GM21447 (cell line): ENCODE measurements around the gene GJA3.

ENCODE experiments used
- ATAC-seq: cut with Tn5 transposase; IDR thresholded peaks from one replicate; pipeline ENCODE4 v1.9.1; 2021; ENCODE audit not compliant: unreplicated experiment

Gene GJA3

GRCh38 chr13:20160306-20161274, at the start of gene GJA3:
Gene GJA3, minus strand, starts transcription at chr13:20161052. Its CDS starts 17,764 bp downstream, at chr13:20143288.
- ATAC-seq, result peak; percentile 62

DNA sequence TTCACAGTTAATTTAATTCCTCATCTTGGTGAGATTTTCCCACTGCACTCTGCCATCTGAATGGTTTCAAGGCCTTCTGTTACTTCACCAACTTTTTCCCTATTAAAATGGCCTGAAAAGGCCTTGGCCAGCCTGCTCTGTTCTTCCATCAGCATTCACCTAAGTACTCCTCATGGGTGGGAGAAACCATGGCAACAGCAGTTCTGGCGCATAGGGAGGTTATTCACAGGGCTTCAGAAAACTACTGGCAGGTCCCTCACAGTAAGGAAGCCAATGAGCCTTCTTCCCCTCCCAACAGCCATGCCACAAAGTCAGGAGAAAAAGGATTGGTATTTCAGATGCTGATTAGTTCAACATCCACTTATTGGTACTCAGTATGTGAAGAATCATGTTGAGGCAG, 49.1 kb upstream of the GJA3 start:
- ATAC-seq, result no peak

- no peak for ATAC-seq
Measured at GRCh38 chr13:20206698-20207235, 45.9 kb upstream of the GJA3 start.

GRCh38 chr13:20206065-20206697, 45.3 kb upstream of the GJA3 start:
- ATAC-seq, result no peak

DNA sequence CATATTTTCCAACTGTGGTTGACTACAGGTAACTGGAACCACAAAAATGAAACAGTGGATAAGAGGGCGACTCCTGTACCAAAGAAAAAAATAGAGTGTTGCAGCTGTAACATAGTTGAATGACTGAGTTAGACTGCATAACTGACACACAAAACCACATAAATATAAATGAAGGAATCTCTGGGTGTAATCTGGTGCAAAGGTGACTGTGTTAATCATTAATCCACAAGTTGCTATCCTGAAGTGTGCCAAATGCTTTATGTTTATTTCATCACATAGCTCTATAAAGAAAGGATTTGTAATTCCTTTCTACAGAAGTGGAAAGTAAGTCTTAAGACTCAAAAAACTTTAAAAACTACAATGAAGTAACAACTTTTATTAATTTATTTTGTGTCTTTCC, 37.9 kb upstream of the GJA3 start:
- ATAC-seq, result no peak

DNA sequence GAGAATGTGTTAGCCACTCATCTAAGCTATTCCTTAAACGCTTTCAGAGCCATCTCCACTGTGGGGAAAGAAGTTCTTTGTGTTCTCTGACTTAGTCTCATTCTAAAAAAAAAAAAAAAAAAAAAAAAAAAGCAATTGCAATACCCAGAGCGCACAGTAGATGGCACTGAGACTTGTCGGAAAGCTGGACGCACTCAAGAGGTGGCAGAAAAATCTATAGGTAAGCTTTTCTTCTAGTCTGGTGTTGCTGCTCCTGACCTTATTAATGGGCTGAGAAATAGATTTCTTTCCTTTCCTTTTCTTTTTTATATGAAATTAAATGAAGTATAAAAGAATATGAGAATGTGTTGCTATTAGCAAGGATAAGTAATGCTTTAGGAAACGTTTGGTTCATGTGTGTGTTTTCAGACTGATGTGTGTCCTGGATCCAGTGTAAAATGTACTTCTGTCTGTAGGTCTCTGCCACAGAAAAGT, 36.5 kb upstream of the GJA3 start:
- no peak for ATAC-seq

DNA sequence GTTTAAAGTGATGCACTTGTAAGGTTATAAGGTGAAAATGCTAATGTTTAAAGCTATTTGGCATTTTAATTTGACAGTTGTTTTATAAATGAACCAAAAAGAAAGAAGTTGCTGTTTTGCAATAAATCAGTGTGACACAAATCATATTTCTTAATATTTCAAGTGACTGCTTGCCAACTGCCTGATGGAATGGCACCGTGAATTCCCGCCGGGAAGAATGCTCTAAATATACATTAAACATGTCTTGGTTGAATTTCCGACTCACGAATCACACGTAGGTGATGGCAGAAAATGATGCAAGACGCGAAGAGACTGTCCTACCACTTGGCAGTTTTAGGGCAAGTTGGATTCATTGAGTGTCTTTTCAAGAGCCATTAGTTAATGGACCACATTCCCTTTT, 34.9 kb upstream of the GJA3 start:
- no peak for ATAC-seq

- no peak for ATAC-seq
Measured at GRCh38 chr13:20193907-20194631, 33.2 kb upstream of the GJA3 start.

GRCh38 chr13:20193162-20193906, 32.5 kb upstream of the GJA3 start:
- ATAC-seq, result no peak

- no peak for ATAC-seq
Measured at GRCh38 chr13:20192836-20193161, 31.9 kb upstream of the GJA3 start, which contains the start of gene GJB2. Gene GJB2, minus strand, starts transcription at chr13:20192938. Its CDS starts 3,357 bp downstream, at chr13:20189581.

GRCh38 chr13:20192158-20192835, 31.4 kb upstream of the GJA3 start:
- no peak for ATAC-seq

DNA sequence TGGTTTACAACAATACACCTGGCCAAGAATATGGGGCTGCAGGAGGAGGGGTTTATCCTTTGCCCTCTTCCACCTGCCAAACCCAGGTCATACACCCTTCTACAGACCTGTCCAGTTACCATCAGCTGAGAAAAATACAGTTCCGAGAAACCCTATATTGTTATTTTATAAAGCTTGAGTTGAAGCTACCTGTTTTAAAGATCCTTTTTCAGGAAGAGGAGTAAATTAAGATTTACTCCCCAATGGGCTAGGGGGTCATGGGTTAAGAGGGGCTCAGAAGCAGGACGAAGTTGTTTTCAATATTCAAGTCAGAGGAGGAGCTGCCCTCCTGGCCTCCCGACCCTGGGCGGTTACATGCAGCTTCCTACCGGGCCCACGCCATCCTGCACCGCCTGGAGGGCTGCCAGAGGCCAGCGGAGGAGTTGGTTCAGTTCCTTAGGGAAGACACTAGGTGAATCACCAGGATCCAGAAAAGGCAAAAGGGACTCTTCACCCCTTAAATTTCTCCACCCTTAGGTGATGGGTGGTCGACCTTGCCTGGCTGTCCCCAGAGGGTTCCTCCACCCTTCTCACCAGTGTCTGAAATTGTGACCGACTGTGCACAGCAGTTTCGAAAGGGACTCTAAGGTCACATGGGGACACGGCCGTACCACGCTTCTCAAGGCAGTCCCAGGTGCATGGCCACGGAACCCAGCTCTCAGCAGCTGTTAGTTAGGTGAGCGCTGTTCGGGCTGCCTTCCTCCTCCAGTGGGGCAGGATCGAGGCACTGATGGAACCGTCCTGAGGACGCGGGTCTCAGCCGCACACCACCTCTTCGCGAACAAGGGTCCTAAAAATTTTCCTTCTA, 30.7 kb upstream of the GJA3 start:
- ATAC-seq, result no peak

- no peak for ATAC-seq
Measured at GRCh38 chr13:20190481-20191310, 29.8 kb upstream of the GJA3 start.

GRCh38 chr13:20190076-20190475, 29.2 kb upstream of the GJA3 start:
- ATAC-seq, result no peak

DNA sequence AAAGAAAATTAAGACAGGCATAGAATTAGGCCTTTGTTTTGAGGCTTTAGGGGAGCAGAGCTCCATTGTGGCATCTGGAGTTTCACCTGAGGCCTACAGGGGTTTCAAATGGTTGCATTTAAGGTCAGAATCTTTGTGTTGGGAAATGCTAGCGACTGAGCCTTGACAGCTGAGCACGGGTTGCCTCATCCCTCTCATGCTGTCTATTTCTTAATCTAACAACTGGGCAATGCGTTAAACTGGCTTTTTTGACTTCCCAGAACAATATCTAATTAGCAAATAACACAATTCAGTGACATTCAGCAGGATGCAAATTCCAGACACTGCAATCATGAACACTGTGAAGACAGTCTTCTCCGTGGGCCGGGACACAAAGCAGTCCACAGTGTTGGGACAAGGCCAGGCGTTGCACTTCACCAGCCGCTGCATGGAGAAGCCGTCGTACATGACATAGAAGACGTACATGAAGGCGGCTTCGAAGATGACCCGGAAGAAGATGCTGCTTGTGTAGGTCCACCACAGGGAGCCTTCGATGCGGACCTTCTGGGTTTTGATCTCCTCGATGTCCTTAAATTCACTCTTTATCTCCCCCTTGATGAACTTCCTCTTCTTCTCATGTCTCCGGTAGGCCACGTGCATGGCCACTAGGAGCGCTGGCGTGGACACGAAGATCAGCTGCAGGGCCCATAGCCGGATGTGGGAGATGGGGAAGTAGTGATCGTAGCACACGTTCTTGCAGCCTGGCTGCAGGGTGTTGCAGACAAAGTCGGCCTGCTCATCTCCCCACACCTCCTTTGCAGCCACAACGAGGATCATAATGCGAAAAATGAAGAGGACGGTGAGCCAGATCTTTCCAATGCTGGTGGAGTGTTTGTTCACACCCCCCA, 28.1 kb upstream of the GJA3 start:
- ATAC-seq, result no peak

DNA sequence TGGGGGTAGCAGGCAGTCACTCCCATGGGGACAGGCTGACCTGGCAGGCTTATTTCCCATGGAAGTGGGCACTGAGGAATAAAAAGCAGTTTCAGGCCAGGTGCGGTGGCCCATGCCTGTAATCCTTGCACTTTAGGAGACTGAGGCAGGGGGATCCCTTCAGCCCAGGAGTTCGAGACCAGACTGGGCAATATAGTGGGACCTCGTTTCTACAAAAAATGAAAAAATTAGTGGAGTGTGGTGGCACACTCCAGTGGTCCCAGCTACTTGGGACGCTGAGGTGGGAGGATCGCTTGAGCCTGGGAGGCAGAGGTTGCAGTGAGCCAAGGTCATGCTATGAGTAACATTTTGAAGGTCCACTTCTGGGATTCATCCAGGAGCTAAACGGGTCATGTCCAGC, 25.9 kb upstream of the GJA3 start:
- ATAC-seq, result no peak

DNA sequence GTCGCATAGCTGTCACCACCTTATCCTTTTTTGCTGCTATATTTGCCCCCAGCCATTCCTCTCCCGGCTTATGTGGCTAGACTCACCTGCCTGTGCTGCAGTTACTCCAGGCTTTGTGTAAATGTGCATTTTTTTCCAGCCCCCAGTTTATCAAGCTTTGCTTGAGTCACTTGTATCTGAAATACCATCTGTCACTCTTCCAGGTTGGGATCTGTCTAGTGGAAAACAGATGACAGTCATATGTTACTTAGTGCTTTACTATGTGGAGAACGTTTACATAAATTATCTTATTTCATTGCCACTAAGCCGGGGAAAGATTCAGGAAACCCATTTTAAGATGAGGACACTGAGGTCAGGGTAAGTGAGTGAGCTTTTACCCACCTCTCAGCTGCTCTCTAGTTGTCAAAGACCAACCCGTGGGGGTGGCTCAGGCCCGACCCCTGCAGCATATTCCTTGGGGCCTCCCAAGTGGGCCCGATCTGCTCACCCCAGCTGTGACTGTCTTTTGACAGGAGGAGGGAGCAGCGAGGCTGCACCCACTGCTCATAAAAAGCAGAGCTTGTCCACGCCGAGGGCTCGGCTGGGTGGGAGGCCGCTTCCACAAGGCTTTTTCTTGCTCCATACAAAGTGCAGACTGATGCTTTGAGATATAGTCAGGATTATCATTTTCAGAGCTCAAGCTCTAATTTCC, 24.7 kb upstream of the GJA3 start:
- no peak for ATAC-seq
